Mesenchymal stem cell (in vitro differentiated cells and primary cell): ENCODE data around the gene PXT1.
"Not testable (repeated sequence)": the region's sequence is repeated elsewhere in the genome, so short reads cannot be mapped to it uniquely, and the experiment has no call there.

Experiments used
- DNase-seq: peaks from one replicate; pipeline ENCODE4 v3.0.0-alpha.2; 2013
- H2AFZ ChIP-seq: one replicate; pipeline ENCODE4 v1.6.1; 2013; ENCODE audit warnings: low read depth, mild to moderate bottlenecking, control low read depth, inconsistent platforms, low read length, moderate library complexity
- H2AK5ac ChIP-seq: 2 replicates; pipeline ENCODE4 v1.6.1; 2013; ENCODE audit warnings: low read length, moderate library complexity, mild to moderate bottlenecking, inconsistent platforms; ENCODE audit not compliant: severe bottlenecking
- H2BK120ac ChIP-seq: one replicate; pipeline ENCODE4 v1.6.1; 2013; ENCODE audit warnings: low read depth, mild to moderate bottlenecking, inconsistent platforms, low read length, moderate library complexity
- H2BK12ac ChIP-seq, 2 experiments: one replicate each; pipeline ENCODE4 v1.6.1; 2013; ENCODE audit warnings: inconsistent platforms in 2 of 2, low read length in 2 of 2, mild to moderate bottlenecking in 2 of 2, moderate library complexity in 2 of 2, control low read depth in 1 of 2
- H2BK15ac ChIP-seq: one replicate; pipeline ENCODE4 v1.6.1; 2013; ENCODE audit warnings: mild to moderate bottlenecking, low read depth, inconsistent platforms; ENCODE audit not compliant: poor library complexity, severe bottlenecking
- H2BK5ac ChIP-seq: 2 replicates; pipeline ENCODE4 v1.6.1; 2013; ENCODE audit warnings: low read depth, mild to moderate bottlenecking, low read length, control low read depth, inconsistent platforms; ENCODE audit not compliant: poor library complexity, severe bottlenecking
- H3K14ac ChIP-seq, 2 experiments: one replicate each; pipeline ENCODE4 v1.6.1; 2013; ENCODE audit warnings: inconsistent platforms in 2 of 2, low read length in 2 of 2, control low read depth in 1 of 2, mild to moderate bottlenecking in 1 of 2, moderate library complexity in 1 of 2
- H3K18ac ChIP-seq, 2 experiments: one replicate each; pipeline ENCODE4 v1.6.1; 2013; ENCODE audit warnings: inconsistent platforms in 2 of 2, low read length in 2 of 2, control low read depth in 1 of 2, low read depth in 1 of 2, mild to moderate bottlenecking in 1 of 2
- H3K23ac ChIP-seq, 2 experiments: one replicate each; pipeline ENCODE4 v1.6.1; 2013; ENCODE audit warnings: inconsistent platforms in 2 of 2, low read length in 2 of 2, mild to moderate bottlenecking in 2 of 2, moderate library complexity in 2 of 2, control low read depth in 1 of 2
- H3K27ac ChIP-seq: 2 replicates; pipeline ENCODE4 v1.5.1; 2013; ENCODE audit warnings: mild to moderate bottlenecking, moderate library complexity, low read length, control low read depth, inconsistent platforms; ENCODE audit not compliant: poor library complexity, severe bottlenecking
- H3K27me3 ChIP-seq, 2 experiments: 2 replicates each; pipeline versions ENCODE4 v1.6.1 to v1.7.0; 2013; ENCODE audit warnings: low read length in 2 of 2, mild to moderate bottlenecking in 2 of 2, moderate library complexity in 2 of 2, control low read depth in 1 of 2, inconsistent platforms in 1 of 2; ENCODE audit not compliant: control insufficient read depth in 1 of 2, insufficient read depth in 1 of 2
- H3K36me3 ChIP-seq, 2 experiments: 2 replicates each; pipeline versions ENCODE4 v1.6.1 to v1.7.0; 2013; ENCODE audit warnings: low read length in 2 of 2, control low read depth in 1 of 2, inconsistent platforms in 1 of 2, low read depth in 1 of 2, mild to moderate bottlenecking in 1 of 2; ENCODE audit not compliant: insufficient read depth in 2 of 2, control insufficient read depth in 1 of 2
- H3K4ac ChIP-seq, 2 experiments: one replicate each; pipeline ENCODE4 v1.6.1; 2013; ENCODE audit warnings: inconsistent platforms in 2 of 2, low read length in 2 of 2, mild to moderate bottlenecking in 2 of 2, moderate library complexity in 2 of 2, control low read depth in 1 of 2, low read depth in 1 of 2
- H3K4me1 ChIP-seq: 2 replicates; pipeline ENCODE4 v1.6.1; 2013; ENCODE audit warnings: low read depth, low read length, control low read depth; ENCODE audit not compliant: control insufficient read depth, insufficient read depth
- H3K4me2 ChIP-seq: 2 replicates; pipeline ENCODE4 v1.6.1; 2013; ENCODE audit warnings: low read length, mild to moderate bottlenecking, inconsistent platforms; ENCODE audit not compliant: poor library complexity, severe bottlenecking
- H3K4me3 ChIP-seq, 2 experiments: 2 replicates each; pipeline versions ENCODE4 v1.5.1 to v1.7.0; 2013; ENCODE audit warnings: low read length in 2 of 2, mild to moderate bottlenecking in 2 of 2, control low read depth in 1 of 2, low read depth in 1 of 2; ENCODE audit not compliant: insufficient read depth in 1 of 2
- H3K79me1 ChIP-seq: replicated peaks from 2 replicates; pipeline ENCODE4 v1.6.1; 2013; ENCODE audit warnings: mild to moderate bottlenecking, control low read depth, low read length, inconsistent platforms; ENCODE audit not compliant: poor library complexity, severe bottlenecking
- H3K9ac ChIP-seq: 2 replicates; pipeline ENCODE4 v1.7.0; 2013; ENCODE audit warnings: mild to moderate bottlenecking, low read length, moderate library complexity
- H3K9me3 ChIP-seq: 2 replicates; pipeline ENCODE4 v1.7.0; 2013; ENCODE audit warnings: mild to moderate bottlenecking, low read length; ENCODE audit not compliant: control insufficient read depth
- H4K8ac ChIP-seq: one replicate; pipeline ENCODE4 v1.6.1; 2013; ENCODE audit warnings: inconsistent platforms, mild to moderate bottlenecking, low read length, moderate library complexity
- H4K91ac ChIP-seq: one replicate; pipeline ENCODE4 v1.6.1; 2013; ENCODE audit warnings: mild to moderate bottlenecking, low read length, inconsistent platforms
- WGBS: methylation state at CpG from one replicate; pipeline ENCODE4 v1.1.7; 2013; ENCODE audit warnings: mixed read lengths; 5-methylcytosine and 5-hydroxymethylcytosine counted together

The PXT1 gene

GRCh38 chr6:36364061-36364635, 78.5 kb downstream of the PXT1 start:
- DNase-seq, H2AK5ac ChIP-seq, H3K23ac ChIP-seq, H3K9me3 ChIP-seq, H2BK120ac ChIP-seq, H2BK12ac ChIP-seq, H3K4me3 ChIP-seq, H3K4me2 ChIP-seq, H2BK5ac ChIP-seq, H2AFZ ChIP-seq, H3K18ac ChIP-seq, H2BK15ac ChIP-seq, H3K79me1 ChIP-seq, H3K36me3 ChIP-seq, H4K91ac ChIP-seq, H3K14ac ChIP-seq, H3K4me1 ChIP-seq, H3K9ac ChIP-seq, H3K4ac ChIP-seq, H3K27ac ChIP-seq, H4K8ac ChIP-seq: not testable (repeated sequence)
- peaks cover 0 to 12% of the 10 kb centered on the region in 2 experiments for H3K27me3 ChIP-seq
- WGBS: 97% methylated on average over 19 of the region's 34 CpGs

GRCh38 chr6:36363371-36363752, 79.3 kb downstream of the PXT1 start:
- not testable (repeated sequence) for H3K9me3 ChIP-seq, H4K91ac ChIP-seq, H3K14ac ChIP-seq, H4K8ac ChIP-seq, H2BK12ac ChIP-seq, H2BK15ac ChIP-seq, H2BK5ac ChIP-seq, H3K4ac ChIP-seq, H2BK120ac ChIP-seq, H3K23ac ChIP-seq, H3K4me3 ChIP-seq, H3K18ac ChIP-seq, H3K27ac ChIP-seq, DNase-seq, H3K4me1 ChIP-seq, H2AK5ac ChIP-seq, H3K4me2 ChIP-seq, H3K9ac ChIP-seq, H3K36me3 ChIP-seq, H3K79me1 ChIP-seq, H2AFZ ChIP-seq
- H3K27me3 ChIP-seq: peaks cover 0 to 12% of the 10 kb centered on the region in 2 experiments
- 88% methylated on average over 12 of the region's 13 CpGs for WGBS

- no peak for DNase-seq
- H3K9me3 ChIP-seq: no peaks in the 10 kb centered on the region
- no peak overlapping the region for H2BK120ac ChIP-seq
- no peak overlapping the region for H3K27ac ChIP-seq
- no peak overlapping the region for H2BK5ac ChIP-seq
- no peaks in the 10 kb centered on the region for H3K36me3 ChIP-seq
- WGBS: 94% methylated on average over 25 of the region's 25 CpGs
- no peak overlapping the region for H4K91ac ChIP-seq
- H3K9ac ChIP-seq: no peak overlapping the region
- no peak overlapping the region for H2BK12ac ChIP-seq
- no peak overlapping the region for H2BK15ac ChIP-seq
- no peak overlapping the region for H3K4ac ChIP-seq
- H4K8ac ChIP-seq: no peak overlapping the region
- H3K23ac ChIP-seq: no peak overlapping the region
- H2AK5ac ChIP-seq: no peak overlapping the region
- no peak overlapping the region for H3K14ac ChIP-seq
- no peak overlapping the region for H3K4me3 ChIP-seq
- H2AFZ ChIP-seq: no peak overlapping the region
- no peak overlapping the region for H3K18ac ChIP-seq
- no peaks in the 10 kb centered on the region for H3K79me1 ChIP-seq
- H3K4me2 ChIP-seq: no peak overlapping the region
- H3K4me1 ChIP-seq: no peaks in the 10 kb centered on the region
- H3K27me3 ChIP-seq: peaks cover 4 to 12% of the 10 kb centered on the region in 2 experiments
Measured at GRCh38 chr6:36362551-36363370, 79.9 kb downstream of the PXT1 start.

- no peak overlapping the region for H3K4ac ChIP-seq
- no peak overlapping the region for H2BK12ac ChIP-seq
- H3K36me3 ChIP-seq: no peaks in the 10 kb centered on the region
- no peak overlapping the region for H3K18ac ChIP-seq
- no peak overlapping the region for H4K91ac ChIP-seq
- no peak for DNase-seq
- 91% methylated on average over 11 of the region's 11 CpGs for WGBS
- H3K4me2 ChIP-seq: no peak overlapping the region
- H4K8ac ChIP-seq: no peak overlapping the region
- H3K79me1 ChIP-seq: no peaks in the 10 kb centered on the region
- H3K14ac ChIP-seq: no peak overlapping the region
- no peak overlapping the region for H2AFZ ChIP-seq
- H2BK5ac ChIP-seq: no peak overlapping the region
- H2BK120ac ChIP-seq: no peak overlapping the region
- H3K4me3 ChIP-seq: peak overlapping the region in 1 of 2 experiments; percentile 23
- H3K9me3 ChIP-seq: no peaks in the 10 kb centered on the region
- H3K27me3 ChIP-seq: peaks cover 9 to 15% of the 10 kb centered on the region in 2 experiments
- no peak overlapping the region for H2AK5ac ChIP-seq
- H2BK15ac ChIP-seq: no peak overlapping the region
- H3K23ac ChIP-seq: no peak overlapping the region
- H3K4me1 ChIP-seq: no peaks in the 10 kb centered on the region
- no peak overlapping the region for H3K27ac ChIP-seq
- peak overlapping the region; percentile 58 for H3K9ac ChIP-seq
Measured at GRCh38 chr6:36361071-36361470, 81.6 kb downstream of the PXT1 start.
